Neural progenitor cell (in vitro differentiated cells): ENCODE measurements around the gene ANG.

Experiments
- CTCF ChIP-seq: fragments of 200-600 bp; sonication (generic); IDR thresholded peaks from 2 replicates; pipeline ENCODE4 v1.5.1; 2017; ENCODE audit warnings: antibody characterized with exemption, mild to moderate bottlenecking
- EZH2 ChIP-seq: fragments of 200-600 bp; sonication (generic); IDR thresholded peaks from 2 replicates; pipeline ENCODE4 v1.6.1; 2017; ENCODE audit warnings: antibody characterized with exemption, mild to moderate bottlenecking, moderate library complexity

- TF ChIP-seq EZH2 (no peak), CTCF (no peak)
Observed at GRCh38 chr14:20645481-20645880, 43.1 kb upstream of the ANG start.
